ENCODE results near the gene SPATC1L. TPM values are rescaled to one million over a fixed set of nuclear protein-coding genes. Genes with fewer than 3 reads are reported as not detected.

Gene SPATC1L
- total RNA-seq, 1 donor from 2014 or later, result 6.1 TPM

DNA sequence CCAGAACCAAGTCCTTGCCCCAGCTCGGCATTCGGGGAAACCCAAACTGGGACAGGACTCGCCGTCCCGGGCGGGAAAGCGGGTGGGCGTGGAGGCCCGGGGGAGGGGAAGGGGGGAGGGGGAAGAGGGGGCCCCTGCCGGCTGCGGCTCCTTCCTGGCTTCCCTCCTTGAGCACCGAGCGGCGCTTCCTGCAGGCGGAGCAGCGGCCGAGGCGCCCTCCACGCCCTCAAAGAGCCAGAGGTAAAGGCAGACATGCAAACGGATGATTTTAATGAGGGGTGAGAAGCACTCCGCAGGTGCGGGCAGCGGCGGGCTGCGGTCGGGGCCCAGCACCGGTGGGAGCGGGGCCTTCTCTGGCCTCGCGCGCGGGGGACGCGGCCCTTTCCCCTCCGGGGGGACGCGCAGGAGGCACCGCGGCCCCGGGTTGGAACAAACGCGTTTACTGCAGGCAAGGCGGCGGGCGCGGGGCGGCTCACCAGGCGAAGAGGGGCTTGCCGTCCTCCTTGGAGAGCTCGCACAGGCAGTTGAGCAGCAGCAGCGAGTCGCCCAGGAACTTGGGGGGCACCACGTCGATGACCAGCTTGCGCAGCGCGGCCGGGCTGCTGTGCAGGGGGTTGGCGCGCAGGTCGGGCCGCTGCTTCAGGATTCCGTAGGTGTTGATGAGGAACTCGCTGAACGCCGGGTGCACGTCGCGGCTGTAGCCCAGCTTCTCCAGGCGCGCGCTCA is 23.2 kb downstream of the SPATC1L start:
- DNase-seq, result no peak

DNA sequence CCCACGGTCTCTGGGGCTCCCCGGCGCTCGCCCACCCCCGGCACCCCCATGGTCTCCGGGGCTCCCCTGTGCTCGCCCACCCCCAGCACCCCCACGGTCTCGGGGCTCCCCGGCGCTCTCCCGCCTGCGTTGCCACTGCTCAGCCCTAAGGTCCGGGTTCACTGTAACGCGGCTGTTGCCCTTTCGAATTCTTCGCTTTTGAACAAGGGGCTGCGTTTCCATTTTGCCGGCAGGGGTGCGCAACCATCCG is 23.7 kb downstream of the SPATC1L start:
- no peak for DNase-seq

DNA sequence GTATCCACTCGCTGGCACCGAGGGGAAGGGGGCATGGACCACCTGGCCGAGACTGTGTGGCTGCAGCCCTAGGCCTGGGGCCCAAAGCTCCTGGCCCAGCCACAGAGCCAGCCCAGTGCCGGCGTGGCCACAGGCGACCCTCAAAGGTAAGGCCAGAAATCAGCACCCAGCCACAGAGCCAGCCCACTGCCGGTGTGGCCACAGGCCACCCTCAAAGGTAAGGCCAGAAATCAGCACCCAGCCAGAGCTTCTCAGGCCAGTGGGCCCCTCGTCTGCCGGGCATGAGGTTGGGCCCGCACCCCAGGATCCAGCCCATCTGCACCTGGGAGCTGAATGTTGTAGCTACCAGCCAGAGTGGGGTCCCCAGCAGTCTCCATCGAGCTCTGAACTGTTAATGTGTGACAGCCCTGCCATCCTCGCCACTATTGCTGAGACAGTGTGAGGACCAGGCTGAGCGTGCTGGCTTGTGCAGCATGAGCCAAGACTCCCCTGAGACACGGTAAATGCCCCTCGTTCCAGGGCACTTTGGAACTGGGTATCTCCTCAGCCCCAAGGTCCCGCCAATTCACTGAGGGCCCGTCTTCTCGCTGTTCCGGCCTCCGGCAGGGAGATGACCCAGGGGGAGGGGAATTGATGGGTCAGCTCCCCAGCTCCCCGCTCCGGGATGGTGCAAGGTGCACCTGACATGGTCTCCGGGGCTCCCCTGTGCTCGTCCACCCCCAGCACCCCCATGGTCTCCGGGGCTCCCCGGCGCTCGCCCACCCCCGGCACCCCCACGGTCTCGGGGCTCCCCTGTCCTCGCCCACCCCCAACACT is 24.2 kb downstream of the SPATC1L start:
- no peak for DNase-seq

DNA sequence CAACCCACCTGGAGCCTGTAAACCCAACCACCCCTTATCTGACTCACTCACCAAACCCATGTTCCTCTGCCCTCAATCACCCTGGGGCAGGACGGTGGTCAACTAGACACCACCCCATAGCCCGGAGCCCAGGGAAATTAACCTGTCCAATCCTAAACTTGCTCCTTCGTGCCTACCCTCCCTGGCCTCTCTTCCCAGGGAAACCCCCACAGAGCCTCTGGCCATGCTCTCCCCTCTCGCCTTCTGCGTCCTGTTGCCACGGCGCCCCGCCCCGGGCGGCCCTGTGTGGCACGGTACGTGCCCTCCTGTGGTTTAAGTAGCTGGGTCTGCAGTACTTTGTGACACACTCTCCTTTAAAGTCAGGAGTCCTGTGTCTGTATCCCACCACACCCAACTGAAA is 24.9 kb downstream of the SPATC1L start:
- no peak for DNase-seq

DNA sequence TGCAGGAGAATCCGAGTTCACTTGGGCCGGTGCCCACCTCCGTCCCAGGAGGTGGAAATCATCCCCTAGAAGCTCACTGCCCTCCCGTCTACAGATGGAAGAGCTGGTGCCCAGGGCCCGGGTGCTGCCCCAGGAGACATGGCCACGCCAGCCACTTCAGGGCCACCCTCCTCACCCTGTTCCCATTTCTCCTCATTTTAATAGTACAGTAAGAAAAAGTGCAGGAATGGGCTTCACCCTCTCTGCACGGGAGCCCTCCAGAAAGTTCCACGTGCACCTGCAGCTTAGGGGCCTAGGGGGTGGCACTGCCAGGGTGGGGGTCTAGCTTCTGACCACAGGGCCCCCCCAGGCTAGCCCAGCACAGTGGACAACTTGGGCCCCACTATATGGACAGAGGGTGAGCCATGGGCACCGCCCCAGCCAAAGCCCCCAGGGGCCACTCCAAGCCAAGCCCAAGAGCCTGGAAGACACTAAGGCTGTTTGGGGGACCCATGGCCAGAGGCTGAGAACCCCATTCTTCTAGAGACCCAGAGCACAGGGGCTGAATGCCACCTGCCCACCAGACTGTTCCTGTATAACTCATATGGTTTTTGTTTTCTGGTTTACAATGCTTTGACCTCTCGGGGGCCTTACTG is 25.5 kb downstream of the SPATC1L start:
- DNase-seq, result no peak

DNA sequence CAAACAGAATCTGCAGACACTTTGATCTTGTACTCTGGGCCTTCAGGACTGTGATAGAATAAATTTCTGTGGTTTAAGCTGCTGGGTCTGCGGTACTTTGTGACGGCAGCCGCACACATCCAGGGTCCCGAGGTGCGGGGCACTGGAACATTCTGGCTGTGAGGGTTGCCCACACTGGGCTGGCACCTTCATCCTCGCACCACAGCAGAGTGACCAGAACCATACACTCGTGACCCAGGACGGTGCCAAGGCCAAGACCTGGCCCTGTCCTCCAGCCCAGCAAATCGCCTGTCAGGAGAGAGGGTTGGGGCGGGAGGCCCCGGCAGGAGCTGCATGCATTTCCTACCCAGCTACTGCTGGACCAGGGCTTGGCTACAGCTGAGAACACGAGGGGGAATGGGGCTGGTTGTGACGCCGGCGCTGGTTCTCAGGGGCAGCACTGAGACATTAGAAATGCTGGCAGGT is 26.2 kb downstream of the SPATC1L start:
- no peak for DNase-seq

DNA sequence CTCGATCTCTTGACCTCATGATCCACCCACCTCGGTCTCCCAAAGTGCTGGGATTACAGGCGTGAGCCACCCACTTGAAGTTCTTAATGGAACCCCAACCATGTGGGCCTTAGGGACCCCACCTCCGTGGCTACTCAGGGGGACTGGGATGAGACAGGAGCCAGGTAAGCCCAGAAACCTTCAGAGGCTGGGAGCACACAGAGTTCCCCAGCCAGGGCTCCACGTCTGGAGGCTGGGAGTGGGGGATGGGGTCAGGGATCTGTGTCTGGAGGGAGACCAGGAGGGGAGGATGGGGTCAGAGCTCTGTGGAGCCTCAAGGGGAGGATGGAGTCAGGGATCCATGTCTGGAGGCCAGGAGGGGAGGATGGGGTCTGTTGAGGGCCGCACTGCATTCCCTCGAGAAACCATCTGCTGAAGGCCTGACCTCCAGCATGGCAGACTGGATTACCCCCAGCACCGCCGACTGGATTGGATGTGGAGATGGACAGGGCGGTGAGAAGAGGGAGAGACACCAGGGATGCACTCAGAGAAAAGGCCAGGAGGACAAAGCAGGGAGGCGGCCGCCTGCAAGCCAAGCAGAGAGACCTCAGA is 26.8 kb downstream of the SPATC1L start:
- DNase-seq, result no peak

DNA sequence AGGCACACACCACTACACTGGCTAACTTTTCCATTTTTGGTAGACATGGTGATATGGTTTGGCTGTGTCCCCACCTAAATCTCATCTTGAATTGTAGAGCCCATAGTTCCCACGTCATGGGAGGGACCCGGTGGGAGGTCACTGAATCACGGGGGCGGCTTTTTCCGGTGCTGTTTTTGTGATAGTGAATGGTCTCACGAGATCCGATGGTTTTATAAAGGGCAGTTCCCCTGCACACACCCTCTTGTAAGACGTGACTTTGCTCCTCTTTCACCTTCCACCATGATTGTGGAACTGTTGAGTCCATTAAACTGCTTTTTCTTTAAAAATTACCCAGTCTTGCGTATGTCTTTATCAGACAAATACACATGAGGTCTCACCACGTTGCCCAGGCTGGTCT is 27.6 kb downstream of the SPATC1L start:
- no peak for DNase-seq

DNA sequence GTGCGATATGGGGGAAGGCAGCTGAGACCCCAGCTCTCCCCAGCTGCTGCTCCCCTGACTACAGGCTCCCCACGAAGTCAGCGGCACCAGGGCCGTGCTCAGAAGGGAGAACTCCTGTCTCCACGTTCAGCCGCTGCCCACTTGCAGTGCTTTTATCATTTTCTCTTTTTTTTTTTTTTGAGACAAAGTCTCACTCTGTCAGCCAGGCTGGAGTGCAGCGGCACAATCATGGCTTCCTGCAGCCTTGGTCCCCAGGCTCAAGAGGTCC is 27.9 kb downstream of the SPATC1L start:
- DNase-seq, result no peak

DNA sequence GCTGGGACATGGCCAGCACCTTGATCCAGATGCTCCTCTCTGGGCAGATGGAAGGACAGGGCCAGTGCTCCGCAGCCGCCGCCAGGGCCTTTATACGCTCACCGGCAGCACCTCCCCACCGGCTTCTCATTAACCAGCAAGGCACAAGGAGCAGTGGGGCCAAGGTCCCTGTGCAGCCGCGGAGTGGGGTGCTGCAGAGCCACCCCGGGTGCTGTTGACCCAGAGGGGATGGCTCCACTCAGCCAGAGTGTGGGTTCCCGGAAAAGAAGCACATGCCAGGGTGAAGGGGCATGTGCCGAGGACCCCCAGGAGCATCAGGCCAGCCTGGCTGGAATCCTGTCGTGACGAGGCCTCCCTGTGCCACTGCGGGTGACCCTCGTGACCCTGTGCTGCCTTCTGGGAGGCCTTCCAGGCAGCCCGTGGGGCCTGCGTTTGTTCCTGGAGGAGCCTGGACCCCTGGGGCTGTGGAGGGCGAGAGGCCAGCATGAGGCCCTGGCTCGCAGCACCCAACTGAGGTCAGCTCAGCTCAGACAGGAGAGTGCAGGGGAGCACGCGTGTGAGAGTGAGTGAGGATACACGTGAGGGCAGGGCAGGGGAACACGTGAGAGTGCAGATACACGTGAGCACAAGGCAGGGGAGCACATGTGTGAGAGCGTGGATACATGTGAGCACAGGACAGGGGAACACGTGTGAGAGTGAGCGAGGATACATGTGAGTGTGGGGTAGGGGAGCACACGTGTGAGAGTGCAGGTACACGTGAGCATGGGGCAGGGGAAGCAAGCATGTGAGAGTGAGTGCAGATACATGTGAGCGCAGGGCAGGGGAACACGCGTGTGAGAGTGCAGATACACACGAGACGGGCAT is 28.5 kb downstream of the SPATC1L start, which contains the start of gene FTCD:
Gene FTCD (minus strand): TSS at position 66 of the 864 bp plus-strand sequence. CDS start 56 bp downstream, at position 10.
- DNase-seq, result no peak

DNA sequence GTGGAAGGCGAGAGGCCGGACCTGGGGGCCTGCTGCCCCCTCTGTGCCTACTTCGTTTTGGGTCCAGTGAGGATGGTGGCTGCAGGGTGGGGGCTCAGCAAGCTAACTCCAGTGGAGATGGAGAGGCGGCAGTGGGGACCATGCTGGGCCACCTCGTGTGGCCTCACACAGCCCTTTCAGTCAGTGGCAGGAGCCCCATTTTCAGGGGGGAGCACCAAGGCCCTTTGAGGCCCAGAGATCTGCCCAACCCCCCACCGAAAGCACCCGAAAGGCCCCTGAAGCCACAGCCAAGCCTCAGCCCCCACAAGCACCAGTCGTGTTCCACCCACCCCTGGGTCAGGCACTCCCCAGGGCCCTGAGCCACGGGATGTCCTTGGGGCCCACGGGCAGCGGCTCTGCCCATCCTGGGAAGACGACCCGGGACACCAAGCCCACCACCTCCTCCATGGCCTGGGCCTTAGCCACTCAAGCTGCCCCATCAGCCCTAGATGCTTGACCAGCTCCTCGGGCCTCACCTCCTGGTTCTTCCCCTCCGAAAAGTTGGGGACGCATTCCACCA is 29.2 kb downstream of the SPATC1L start:
- no peak for DNase-seq

DNA sequence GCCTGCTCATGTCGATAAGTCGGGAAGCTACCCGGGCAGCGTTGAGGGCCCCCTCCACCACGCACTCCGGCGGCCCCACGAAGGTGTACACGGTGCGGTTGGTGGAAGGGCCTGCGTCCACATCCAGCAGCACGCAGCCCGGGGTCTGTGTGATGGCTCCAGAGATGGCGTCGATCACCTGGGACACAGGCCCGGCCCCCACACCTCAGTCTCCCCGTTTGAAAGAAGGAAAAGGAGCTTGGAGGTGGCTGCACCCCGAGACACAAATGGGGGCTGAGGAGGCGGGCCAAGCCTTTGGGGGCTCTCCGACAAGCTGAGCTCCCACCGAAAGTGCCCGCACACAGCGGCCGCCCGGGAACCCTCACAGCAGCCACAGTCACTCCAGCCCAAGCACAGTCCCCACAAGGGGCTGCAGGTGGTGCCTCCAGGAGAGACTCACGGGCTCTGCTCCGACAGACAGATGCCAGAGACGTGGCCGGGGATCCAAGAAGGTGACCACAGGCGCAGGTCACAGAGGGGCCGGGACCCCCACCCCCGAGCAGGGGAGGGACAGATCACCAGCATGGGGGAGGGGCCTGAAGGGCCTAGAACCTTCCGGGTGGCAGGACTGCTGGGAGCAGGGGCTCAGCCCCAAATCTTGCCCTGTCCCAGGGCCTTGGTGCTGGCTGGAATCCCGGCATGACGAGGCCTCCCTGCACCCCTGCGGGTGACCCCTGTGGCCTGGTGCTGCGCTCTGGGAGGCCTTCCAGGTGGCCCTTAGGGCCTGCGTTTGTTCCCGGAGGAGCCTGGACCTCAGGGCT is 29.9 kb downstream of the SPATC1L start:
- no peak for DNase-seq

DNA sequence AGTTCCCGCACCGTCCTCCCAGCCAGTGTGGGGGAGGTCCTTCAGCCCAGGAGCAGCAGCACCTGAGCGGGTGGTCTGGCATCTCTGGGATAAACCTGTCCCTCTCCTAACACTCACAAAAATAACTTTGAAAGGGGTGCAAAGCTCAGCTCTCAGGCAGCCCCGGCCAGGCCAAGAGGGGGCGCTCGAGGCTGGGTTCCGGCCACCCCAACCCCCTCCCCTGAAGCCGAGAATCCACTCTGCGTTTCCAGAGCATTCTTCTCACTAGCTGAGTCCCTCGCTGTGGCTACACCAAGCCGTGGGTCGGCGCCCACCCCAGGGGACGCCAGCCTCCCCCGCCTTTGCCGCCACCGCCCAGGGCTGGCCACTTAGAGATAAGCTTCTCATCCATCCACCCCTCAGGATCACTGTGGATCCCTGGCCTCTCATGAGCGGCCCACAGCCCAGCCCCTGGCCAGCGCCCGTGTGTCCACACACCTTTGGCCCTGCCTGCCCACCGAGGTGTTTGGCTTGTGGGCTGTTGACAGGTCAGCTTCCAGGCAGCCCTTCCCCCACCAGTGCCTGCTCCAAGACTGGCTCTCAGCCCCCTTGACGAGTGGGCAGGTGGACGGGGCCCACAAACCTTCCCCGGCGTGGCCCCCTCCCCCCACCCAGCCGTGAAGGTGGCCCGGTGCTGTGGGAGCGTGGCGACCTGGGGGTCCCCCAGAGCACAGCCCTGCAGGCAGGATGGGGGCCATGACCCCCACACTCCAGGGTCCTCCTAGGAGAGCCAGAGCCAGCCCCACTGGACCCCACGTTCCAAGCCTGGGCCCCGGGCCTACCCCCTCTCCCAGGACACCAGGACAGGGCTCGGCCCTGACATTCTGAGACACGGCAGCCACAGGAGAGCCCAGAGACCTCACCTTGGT is 30.8 kb downstream of the SPATC1L start:
- DNase-seq, result peak; percentile 74

DNA sequence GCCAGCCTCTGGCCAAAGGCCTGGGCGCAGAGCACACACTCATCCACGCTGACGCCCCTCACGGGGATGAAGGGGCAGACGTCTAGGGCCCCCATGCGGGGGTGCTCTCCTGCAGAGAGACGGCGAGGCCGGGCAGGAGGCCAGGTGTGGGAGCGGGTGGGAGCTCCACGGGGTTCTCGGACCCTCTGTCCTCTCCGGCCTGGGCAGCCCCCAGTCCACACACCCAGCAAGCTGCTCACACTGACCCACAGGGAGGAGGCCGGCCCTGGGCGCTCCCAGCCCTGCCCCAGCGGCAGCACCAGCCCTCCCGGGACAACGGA is 31.4 kb downstream of the SPATC1L start:
- DNase-seq, result no peak

DNA sequence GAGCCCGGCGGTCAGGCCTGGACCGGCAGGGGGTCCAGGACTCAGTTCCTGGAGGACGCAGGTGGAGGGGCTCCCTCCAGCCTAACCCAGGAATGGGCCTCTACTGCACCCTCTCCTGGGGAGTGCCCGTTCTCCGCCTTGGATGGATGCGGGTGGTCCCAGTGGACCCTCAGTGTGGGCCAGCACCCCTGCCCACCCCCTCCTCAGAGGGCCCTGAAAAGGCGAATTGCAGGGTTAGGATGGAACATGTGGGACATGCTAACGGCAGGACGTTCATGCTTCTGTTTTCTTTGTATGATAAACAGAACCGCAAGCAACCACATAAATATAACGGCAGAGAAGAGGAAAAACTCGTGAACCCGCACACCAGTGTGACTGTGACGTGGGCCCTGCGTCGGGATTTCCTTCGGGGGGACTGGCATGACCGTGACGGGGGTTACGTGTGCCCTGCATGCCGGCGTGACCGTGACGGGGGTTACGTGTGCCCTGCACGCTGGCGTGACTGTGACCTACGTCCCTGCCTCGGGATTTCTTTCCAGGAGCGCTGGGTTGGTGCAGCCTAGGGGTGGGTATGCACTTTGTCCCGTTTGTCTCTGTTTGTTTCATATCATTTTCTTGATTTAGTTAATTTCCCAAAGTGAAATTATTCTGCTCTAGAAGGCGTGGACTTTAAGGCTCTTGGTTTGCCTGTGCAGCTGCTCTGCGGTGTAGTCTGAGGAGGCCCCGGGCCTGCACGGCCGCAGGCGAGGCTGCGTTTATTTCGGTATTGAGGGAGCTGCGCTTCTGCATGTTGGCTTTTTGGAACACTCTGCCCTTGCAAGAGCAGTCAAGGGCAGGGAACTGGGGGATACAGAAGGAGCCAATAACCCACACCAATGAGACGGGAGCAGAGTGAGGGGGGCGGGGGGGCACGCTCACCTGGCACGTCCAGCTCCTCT is 32.0 kb downstream of the SPATC1L start:
- no peak for DNase-seq

DNA sequence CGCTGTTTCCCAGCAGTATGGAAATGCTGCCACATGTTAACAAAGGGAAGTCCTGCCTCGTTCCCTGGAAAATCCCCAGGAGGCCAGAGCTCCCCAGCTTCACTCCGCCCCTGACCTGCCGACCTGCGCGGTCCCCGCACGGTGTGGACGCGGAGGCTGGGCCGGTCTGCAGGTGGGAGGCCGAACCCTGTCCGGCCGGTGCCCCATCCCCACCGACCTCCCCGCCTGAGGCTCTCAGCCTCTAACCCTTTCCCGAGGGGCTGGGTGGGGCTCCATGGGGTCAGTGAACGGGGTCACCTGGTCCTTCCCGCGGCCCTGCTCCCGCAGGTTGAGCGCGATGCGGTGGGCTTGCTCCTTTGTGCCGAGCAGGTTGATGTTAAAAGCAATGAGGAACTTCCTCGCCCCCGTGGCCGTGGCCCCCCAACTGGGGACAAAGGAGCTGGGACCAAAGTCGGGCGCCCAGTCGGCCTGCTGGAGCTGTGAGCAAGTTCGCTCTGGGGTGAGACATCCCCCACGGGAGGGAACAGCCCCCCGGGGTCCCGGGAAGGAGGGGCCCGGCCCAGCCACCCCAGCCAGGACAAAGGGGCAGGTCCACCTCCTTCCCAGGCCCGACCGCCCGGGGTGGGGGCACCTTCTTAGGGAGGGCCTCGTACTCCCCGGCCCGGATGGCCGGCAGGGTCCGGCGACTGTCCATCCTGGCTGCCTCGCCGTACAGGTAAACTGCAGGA is 32.8 kb downstream of the SPATC1L start:
- no peak for DNase-seq

DNA sequence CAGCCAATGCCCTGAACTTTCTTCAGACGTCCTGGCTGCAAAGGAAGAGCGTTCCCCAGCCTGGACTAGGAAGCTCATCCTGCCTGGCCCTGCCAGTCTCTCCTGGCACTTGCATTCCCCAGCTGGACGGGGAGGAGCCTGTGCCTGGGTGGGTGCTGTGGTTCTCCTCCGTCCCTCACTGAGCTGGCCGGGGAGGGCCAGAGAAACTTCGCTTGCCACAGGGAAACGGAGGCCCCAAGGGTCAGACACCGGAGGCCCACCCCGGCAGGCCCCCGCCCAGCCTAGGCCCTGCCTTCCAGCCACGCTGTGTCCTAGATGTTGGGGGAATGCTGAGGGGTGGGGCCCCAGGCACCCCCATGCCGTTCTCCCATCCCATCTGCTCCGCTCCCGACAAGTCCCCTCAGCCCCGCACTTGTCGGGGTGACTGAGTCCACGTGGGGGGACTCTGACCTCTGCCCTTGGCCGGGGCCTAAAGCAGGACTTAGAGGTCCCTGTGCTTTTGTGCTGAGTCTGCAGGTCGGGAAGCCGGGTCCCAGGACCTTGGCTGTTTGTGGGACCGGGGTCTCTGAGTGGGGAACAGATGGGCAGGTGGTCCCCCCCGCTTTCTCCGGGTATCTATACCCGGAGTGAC is 33.7 kb downstream of the SPATC1L start:
- no peak for DNase-seq

DNA sequence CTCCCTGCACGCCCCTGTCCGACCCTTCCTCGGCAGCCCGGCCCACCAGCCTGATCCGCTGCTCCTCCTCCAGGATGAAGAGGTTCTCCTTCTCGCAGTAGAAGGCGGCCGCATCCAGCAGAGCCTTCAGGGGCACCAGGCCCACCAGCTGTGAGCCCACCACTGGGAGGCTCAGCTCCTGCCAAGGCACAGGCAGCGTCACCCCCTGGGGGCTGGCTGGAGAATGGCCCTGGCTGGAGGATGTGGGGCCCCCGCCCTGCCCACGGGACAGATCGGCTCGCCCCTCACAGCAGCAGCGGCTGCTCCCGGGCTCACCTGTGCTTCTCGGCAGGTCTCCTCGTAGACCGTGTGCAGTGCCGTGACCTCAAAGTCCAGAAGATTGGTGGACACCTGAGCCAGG is 34.2 kb downstream of the SPATC1L start:
- no peak for DNase-seq

Data from dermis blood vessel endothelial cell (primary cell).